HG02884 (cell line): Measurements from ENCODE around the gene ZMIZ1.

Source experiments
- ATAC-seq: cut with Tn5 transposase; IDR thresholded peaks from one replicate; pipeline ENCODE4 v1.9.1; 2021; ENCODE audit warnings: mild to moderate bottlenecking, moderate library complexity; ENCODE audit not compliant: unreplicated experiment

The ZMIZ1 gene

DNA sequence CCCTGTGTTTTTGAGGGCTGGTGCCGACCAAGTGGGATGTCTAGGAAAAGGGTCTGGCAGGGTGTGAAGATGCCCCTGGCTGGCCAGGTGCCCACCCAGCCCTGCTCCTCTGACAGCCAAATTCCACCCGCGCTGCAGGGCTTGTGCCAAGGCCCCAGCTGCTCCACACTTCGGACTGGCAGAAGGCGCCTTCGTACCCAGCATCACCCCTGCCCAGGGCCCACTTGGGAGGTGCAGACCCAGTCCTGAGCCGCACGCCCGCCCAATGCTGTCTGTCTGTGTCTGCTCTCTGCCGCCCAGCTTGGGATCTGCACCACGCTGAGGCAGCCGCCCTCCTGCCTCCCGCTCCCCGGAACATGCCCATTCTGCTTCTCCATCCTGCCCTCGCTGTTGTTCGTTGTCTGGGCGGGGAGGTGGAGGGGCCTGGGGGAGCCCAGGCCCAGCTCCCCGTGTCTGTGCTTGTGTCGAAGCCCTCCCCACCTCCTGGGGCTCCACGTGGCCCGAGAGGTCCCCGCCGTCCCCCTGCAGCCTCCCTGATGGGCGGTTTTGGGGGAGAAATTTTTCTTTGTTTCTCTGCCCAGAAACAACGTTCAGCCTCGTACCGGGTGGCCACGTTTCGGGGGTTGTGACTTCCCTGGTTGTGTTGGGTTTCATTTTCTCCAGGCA lies 241.6 kb downstream of the ZMIZ1 start:
- no peak for ATAC-seq

DNA sequence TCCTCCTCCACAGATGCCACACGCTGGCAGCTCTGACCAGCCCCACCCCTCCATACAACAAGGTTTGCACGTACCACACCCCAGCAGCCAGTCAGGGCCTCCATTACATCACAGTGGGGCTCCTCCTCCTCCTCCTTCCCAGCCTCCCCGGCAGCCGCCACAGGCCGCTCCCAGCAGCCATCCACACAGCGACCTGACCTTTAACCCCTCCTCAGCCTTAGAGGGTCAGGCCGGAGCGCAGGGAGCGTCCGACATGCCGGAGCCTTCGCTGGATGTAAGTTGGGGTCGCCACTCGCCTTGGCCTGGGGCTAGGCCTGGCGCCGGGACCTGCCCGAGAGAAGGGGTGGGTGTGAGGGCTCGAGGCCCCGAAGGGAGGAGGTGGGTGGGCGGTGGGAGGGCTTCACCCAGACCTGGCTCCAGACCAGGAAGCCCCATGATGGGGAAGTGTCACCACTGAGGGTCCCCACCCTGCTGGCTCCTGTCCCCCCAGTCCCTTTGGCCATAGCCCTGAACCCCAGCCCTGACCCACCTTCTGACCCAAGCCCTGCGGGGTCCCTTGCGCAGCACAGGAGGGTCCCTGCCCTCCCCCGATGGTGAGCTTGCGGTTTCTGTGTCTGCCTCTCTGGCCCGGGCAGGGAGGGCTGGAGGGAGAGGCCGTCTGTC lies 242.3 kb downstream of the ZMIZ1 start:
- no peak for ATAC-seq

DNA sequence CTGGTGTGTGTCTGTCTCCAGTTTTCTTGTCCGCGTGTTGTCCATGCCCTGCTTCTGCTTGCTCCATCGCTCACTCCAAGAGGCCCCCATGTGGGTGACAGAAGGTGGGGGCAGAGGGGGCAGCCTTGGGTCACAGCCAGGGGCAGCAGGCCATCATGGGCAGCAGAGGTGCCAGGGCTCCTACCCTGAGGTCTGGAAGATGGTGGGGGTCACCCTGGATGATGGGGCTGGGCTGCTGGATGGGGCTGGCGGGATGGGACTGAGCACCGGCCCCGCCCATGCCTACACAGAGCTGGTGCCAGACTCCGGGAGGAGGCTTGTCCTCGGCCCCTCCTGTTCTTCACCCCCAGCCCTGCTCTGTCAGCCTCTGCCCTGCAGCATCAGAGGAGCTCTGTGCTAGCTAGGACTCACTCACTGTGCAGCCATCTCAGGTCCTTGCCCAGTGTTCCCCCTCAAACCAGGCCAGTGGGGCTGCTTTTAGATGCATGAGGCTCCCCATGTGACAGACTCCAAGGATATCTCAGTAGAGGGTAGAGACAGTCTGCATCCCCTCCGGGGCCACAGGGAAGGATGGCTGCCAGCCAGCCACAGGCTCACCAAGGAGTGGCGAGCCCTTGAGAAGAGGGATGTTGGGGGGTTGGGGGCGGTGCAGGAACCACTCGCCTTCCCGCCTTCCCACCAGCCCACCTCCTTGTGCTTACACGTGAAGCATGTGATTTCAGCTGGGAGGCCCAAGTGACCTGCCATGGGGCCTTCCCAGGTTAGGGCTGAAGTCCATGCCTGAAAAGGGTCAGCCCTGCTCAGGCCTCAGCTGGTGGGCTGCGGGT lies 243.0 kb downstream of the ZMIZ1 start:
- ATAC-seq: no peak

DNA sequence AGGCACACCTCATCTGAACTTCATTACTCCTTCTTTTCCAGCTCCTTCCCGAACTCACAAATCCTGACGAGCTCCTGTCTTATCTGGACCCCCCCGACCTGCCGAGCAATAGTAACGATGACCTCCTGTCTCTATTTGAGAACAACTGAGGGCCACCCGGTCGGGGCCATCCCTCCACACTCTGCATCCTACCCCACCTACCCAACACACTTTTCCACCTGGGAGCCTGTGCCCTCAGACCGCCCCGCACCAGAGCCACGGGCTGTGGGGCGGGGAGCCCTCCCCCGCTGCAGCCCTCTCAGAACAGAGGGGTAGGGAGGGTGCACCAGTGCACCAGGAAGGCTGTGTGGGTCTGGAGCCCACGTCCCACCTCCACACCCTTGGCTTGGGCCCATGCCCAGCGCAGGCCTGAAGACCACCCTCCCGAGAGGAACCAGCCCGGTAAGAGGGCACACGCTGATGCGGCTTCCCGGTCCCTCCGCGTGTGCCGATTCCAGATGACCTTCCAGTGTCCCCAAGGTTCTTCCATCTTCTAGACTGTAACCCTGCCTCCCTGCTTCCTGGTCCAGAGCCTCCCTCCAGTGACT lies 243.9 kb downstream of the ZMIZ1 start:
- no peak for ATAC-seq

DNA sequence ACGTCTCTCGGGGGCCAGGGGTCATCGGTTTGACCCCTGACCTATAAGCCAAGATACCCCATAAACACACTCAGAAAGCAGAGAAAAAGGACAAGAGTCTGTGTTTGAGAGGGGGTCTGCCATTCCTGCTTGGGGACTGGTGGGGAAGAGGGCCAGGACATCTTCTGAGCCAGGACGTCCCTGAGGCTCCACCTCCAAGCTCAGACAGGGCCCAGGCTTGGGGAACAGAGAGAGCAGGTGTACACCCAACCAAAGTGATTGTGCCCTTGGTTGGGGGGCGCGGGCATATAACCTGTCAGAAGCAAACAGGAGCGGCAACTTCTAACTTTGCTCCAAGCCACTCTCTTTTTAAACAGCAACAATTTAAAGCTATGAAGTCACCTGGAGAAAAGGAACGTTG lies 244.6 kb downstream of the ZMIZ1 start:
- no peak for ATAC-seq

DNA sequence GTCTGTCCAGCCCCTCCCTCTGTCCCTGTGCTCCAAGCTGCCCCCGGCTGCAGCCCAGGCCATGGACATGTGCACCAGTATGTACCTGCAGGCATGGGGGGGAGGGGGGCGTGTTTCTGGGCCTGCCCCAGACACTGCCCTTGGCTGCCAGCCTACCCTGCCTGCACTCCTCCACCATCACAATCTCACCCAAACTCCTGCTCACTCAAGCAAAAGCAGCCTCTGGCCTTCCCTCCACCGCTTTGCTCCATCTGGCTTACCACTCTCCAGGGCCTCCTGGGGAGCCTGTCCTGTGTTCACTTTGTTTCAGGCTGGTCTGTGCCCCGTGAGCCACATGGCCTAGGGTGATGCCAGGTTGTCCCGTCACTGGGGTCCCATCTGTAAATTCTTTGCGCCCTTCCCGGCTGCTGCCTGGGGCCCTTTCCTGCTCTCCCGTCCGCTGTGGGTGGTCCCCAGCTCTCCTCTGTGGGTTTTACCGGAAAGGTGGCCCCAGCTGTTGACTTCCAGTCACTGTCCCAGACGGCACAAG lies 245.2 kb downstream of the ZMIZ1 start:
- no peak for ATAC-seq

DNA sequence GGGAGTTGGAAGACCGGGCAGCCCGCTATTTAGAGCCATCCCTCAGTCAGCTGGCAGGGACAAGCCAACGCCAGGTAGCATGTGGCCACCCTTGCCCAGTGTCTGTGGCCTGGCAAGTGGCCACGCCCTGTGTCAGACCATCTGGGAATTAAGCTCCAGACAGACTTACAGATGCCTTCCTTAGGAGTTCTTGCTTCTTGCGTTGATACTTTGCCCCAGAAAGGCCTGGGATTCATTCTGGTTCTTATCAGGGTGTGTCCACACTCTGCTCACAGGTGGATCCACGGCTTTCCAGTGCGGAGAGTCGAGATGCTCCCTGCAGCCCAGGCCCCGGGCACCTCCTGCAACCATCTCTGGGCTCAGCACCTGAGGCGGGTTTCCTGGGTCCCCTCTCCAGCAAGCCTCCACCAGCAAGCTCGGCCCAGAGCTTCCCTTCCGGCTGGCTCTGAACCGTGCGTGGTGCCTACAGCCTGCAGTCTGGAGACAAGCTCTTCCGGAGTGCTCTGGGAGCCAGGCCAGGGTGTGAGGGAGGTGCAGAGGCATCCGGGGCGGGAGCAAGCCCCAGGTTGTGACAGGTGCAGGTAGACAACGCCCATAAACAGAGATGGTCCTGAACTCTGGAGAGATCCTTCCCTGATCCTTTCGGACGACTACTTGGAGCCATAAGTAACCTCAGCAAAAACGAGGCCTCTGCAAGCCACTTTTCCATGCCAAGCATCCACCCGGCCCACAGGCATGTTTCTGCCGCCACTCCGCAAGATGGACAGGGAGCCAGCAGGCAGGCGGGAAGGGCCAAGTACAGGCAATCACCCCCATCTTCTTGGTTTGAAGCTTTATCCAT lies 246.2 kb downstream of the ZMIZ1 start:
- no peak for ATAC-seq

DNA sequence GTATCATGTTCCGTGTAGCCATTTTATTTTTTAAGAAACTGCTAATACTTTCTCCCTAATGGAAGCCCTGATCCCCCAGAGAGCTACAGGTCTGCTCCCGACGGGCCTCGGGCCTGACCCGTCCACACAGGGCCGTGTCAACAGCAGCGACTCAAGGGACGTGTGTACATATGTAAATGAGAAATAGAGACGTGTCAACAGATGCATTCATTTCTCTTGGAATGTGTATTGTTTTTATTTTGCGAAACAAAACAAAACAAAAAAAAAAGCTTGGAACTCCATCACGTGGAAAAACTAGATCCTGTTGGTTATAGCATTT lies 246.8 kb downstream of the ZMIZ1 start:
- no peak for ATAC-seq

DNA sequence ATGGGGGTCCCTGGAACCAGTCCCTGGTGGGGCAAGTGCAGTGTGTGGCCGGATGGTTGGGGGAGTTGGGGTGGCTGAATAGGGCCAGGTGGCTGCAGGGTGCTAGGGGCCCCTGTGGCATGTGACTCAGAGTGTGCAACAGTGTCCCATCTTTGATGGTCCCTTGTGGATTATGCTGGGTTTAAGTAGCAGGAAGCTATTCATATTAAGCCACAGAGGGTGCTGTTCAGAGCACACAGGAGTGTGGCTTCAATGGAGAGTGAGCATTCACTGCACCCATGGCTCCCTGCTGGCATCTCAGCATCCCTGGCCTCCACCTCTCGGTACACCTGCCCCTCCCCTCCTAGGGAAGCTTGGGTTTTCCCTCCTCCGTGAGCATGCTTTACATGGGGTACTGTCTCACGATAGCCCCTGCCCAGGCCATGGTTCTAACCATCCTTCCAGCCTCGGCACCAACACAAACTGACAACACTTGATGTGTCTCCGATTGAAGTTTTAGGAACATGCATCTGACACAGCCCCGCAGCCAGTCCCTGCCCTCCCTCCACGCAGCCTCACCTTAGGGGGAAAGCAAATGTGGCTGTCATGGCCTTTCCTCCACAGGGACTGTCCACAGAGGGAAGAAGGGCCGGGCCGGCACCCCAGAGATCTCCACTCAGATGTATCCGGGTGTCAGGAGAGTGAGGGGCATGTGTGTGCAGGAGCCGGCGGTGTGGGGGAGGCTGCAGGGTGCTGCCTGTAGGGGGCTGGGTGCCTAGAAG lies 248.1 kb downstream of the ZMIZ1 start:
- peak; percentile 49 for ATAC-seq

DNA sequence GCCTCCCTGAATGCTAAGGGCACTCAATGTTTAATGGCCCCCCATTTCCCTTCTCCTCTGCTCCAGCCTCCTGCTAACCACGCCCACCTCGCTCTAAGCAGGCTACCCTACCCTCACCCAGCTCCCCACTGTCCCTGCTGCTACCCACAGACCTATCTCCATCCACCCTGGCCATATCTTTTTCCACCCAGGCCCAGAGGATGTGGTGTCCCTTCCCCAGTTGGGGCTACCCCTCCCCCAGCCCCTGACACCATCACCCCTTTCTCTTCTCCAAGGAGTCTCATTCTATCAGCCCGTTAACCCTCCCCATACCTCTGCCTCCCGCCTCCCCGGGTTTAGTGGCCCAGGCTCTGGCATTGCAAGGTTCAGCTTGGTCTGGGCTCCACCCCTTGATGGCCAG lies 249.6 kb downstream of the ZMIZ1 start:
- no peak for ATAC-seq

DNA sequence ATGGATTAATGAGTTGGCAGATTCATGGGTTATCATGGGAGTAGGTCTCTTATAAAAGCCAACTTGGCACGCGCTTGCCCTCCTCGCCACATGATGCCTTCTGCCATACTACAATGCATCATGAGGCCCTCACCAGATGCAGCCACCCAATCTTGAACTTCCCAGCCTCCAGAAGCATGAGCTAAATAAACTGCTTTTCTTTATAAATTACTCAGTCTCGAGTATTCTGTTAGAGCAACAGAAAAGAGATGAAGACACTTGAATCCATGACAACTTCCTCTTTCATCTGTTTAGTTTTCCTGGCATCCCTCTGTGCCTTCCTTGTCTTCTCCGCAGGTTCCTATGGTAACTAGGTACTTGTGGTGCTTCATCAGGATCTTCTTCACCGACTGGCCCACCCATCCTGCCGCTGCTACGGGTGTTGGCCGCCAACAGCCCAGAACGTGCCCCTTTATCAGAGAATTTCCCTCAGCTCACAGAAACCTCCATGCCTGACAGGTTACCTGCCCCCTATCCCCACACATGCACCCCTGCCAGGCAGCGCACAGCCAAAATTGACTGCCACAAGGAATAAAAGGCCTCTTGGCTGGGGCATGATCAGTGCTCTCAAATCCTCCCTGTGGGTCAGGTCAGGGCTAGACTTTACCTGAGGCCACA lies 250.5 kb downstream of the ZMIZ1 start:
- no peak for ATAC-seq

DNA sequence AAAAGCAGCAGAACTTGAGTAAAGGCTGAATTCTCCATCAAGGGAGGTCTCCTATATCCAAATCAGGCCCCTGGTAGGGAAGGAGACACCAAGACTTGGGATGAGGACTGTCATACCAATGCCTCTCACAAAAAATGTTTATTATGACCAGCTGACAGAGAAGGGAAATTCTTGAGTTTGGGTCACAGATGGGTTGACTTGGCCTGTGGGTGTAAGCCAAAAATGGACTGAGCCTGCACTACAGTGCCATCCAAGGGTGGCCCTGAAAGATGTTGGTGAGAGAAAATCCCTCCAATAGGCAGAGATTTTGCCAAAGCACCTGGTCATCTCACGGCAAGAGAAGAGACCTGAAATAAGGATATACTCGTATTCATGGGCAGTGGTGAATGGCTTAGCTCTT lies 251.6 kb downstream of the ZMIZ1 start:
- ATAC-seq: no peak

DNA sequence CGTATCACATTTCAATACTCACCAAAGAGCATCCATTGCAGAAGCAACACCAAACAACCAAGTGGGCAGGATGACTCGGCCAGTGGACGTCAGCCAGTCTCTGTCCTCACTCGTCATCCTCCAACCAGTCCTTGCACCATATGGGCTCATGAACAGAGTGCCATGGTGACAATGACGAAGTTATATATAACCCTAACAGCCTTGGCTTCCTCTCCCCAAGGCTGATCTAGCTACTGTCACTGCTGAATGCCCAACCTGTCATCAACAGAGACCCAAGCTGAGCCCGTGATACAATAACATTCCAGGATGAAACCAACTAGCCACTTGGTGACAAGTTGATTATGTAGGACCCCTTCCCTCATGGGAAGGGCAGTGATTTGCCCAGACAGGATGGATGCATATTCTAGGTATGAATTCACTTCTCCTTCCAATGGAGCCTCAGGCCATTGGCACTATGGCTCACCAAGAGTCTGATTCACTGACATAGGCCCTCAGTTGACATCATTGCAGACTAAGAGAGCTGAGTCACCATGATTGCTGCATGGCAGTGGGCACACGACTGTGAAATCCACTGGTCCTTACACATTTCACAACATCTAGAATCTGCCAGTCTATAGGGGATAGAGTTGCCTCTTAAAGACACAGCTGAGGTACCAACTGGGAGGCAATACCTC lies 252.2 kb downstream of the ZMIZ1 start:
- no peak for ATAC-seq

DNA sequence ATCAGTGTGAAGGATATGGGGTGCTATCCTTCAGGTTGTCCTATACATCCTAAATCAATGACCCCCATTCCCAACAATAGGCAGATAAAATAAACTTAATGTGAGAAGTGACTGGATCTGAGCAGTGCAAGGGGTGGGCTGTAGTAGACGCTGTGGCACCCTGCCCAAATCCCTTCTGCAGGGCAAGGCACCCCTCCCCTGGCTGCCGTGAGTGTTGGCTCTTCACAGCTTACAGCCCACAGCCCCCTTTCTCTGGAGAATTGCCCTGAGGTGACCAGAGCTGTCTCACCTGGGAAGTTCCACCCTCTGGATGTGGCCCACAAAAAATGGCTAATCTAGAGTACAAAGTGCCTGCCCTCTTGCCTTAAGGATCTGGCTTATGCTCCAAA lies 252.7 kb downstream of the ZMIZ1 start:
- ATAC-seq: no peak

DNA sequence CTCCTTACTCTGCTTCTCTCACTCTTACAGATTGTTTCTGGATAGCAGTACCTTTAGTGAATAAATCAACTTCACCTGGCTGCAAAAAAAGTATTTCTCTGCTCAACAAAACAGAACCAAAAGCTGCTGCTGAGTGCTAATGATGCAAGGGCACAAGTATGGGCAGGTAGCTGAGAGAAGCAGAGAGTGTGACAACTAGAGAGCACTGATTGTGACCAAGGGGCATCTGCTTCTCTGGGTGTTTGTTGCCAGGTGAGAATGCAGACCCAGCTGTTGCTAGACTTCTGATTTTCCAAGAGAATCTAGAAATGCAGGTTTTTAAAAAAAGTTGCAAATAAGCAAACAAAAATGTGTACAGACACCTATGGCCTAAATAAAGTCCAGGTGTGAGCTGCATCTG lies 253.2 kb downstream of the ZMIZ1 start:
- no peak for ATAC-seq

DNA sequence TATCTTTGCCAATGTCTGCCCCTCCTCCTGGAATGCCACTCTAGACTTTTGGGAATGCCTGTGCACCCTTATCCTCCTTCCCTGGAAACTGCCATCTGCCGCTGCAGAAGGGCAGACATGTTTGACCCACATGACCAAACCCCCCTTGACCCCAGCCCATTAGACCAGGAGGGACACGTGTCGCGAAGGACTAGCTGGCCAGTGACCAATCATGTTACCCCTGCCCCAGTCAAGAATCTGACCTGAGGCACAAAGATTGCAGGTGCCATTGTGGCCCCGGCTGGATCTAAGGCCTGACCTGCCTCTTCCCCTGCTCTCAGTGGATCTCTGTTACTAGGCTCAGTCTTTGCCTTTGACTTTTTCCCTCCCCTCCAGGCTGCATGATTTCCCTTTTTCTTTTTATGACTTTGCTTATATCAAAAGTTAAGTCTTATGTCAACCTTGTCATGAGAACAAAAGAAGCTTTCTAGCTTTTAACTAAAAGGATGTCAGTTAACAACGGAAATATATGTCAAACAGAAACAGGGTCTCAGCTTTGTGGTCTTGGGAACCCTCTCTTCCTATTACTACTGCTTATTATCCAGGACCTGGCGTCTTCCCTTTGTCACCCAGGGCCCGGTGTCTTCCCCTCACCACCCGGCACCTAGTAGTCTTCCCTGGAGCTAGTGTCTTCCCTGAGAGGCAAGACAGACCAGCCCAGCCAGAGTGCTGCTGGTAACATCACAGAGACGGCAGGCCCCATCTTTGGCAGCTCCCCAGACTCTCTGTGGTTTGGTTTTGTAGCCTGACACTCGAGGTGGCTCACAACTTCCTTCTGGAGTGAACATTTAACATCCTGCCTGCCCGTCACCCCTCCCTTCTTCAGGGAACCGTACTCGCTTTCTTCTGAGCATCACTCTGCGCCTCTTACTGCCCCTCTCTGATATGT lies 254.1 kb downstream of the ZMIZ1 start:
- ATAC-seq: peak; percentile 76

DNA sequence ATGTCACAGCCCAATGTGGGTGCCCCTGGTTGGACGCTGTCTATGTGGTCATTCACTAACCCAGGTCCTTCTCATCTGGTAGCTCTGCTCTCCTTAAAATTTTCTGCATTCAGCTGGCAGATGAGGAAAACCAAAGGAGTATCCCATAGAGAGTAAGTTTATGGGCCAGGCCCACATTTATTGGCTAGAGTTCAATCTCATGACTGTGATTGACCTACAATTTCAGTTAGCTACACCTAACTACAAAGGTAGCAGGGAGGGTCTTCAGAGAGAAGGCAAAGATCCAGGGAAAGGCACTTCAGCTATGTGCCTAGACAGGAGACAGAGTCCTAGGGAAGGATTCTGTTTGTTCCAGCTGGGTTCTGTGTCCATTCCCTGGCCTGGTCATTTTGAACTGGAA lies 254.8 kb downstream of the ZMIZ1 start:
- ATAC-seq: no peak
